H9 (cell line): ENCODE measurements around the gene TBL2. TPM values are rescaled to one million over a fixed set of nuclear protein-coding genes. Genes with fewer than 3 reads are reported as not detected.

Experiments
- DNase-seq: peaks from one replicate; pipeline ENCODE4 v3.0.0-alpha.2; 2017
- H2AFZ ChIP-seq: one replicate; pipeline ENCODE4 v1.6.1; 2013; ENCODE audit warnings: mild to moderate bottlenecking, low read length, control low read depth, moderate library complexity
- H2AK5ac ChIP-seq: 2 replicates; pipeline ENCODE4 v1.6.1; 2013; ENCODE audit warnings: low read length, control low read depth, mixed read lengths; ENCODE audit not compliant: insufficient read length
- H2BK120ac ChIP-seq: one replicate; pipeline ENCODE4 v1.6.1; 2013; ENCODE audit warnings: low read depth, mild to moderate bottlenecking, low read length, control low read depth, inconsistent platforms; ENCODE audit not compliant: poor library complexity, severe bottlenecking
- H2BK12ac ChIP-seq: 2 replicates; pipeline ENCODE4 v1.6.1; 2013; ENCODE audit warnings: low read length, control low read depth, mixed read lengths, low read depth; ENCODE audit not compliant: insufficient read length
- H2BK15ac ChIP-seq: 2 replicates; pipeline ENCODE4 v1.6.1; 2013; ENCODE audit warnings: low read depth, low read length, control low read depth
- H2BK20ac ChIP-seq: one replicate; pipeline ENCODE4 v1.6.1; 2013; ENCODE audit warnings: low read depth, mild to moderate bottlenecking, low read length, control low read depth, inconsistent platforms; ENCODE audit not compliant: poor library complexity, severe bottlenecking
- H2BK5ac ChIP-seq: 2 replicates; pipeline ENCODE4 v1.6.1; 2013; ENCODE audit warnings: low read length, control low read depth, mixed read lengths; ENCODE audit not compliant: insufficient read length
- H3K14ac ChIP-seq: 2 replicates; pipeline ENCODE4 v1.6.1; 2013; ENCODE audit warnings: low read length, control low read depth; ENCODE audit not compliant: insufficient read depth
- H3K18ac ChIP-seq: 2 replicates; pipeline ENCODE4 v1.6.1; 2013; ENCODE audit warnings: low read depth, mild to moderate bottlenecking, mixed read lengths, low read length, control low read depth; ENCODE audit not compliant: insufficient read length
- H3K23ac ChIP-seq: 2 replicates; pipeline ENCODE4 v1.6.1; 2013; ENCODE audit warnings: low read length, control low read depth, mixed read lengths, low read depth; ENCODE audit not compliant: insufficient read length
- H3K23me2 ChIP-seq: 2 replicates; pipeline ENCODE4 v1.6.1; 2013; ENCODE audit warnings: low read depth, mild to moderate bottlenecking, mixed read lengths, low read length, control low read depth; ENCODE audit not compliant: insufficient read length, poor library complexity, severe bottlenecking
- H3K27ac ChIP-seq: 2 replicates; pipeline ENCODE4 v1.5.1; 2013; ENCODE audit warnings: low read length, control low read depth, mixed read lengths, low read depth; ENCODE audit not compliant: insufficient read length
- H3K27me3 ChIP-seq: 2 replicates; pipeline ENCODE4 v1.6.1; 2013; ENCODE audit warnings: low read length, control low read depth, inconsistent platforms; ENCODE audit not compliant: insufficient read depth
- H3K4ac ChIP-seq: 2 replicates; pipeline ENCODE4 v1.6.1; 2013; ENCODE audit warnings: low read depth, mild to moderate bottlenecking, control low read depth, inconsistent platforms, low read length, moderate library complexity
- H3K4me1 ChIP-seq: 2 replicates; pipeline ENCODE4 v1.6.1; 2013; ENCODE audit warnings: low read length, control low read depth, inconsistent platforms; ENCODE audit not compliant: insufficient read depth
- H3K4me2 ChIP-seq: 2 replicates; pipeline ENCODE4 v1.6.1; 2013; ENCODE audit warnings: low read length, control low read depth, mixed read lengths; ENCODE audit not compliant: insufficient read length, insufficient read depth
- H3K56ac ChIP-seq: 2 replicates; pipeline ENCODE4 v1.6.1; 2013; ENCODE audit warnings: low read depth, mild to moderate bottlenecking, mixed read lengths, low read length, control low read depth; ENCODE audit not compliant: insufficient read length
- H3K79me1 ChIP-seq: 2 replicates; pipeline ENCODE4 v1.6.1; 2013; ENCODE audit warnings: low read depth, mild to moderate bottlenecking, moderate library complexity, low read length, control low read depth, inconsistent platforms; ENCODE audit not compliant: insufficient read depth, poor library complexity, severe bottlenecking
- H3K79me2 ChIP-seq: 2 replicates; pipeline ENCODE4 v1.6.1; 2013; ENCODE audit warnings: low read length, control low read depth, inconsistent platforms; ENCODE audit not compliant: insufficient read depth
- H3K9ac ChIP-seq: 2 replicates; pipeline ENCODE4 v1.6.1; 2013; ENCODE audit warnings: low read length, control low read depth, mixed read lengths; ENCODE audit not compliant: insufficient read length; ENCODE audit errors: extremely low read depth
- H3K9me3 ChIP-seq: one replicate; pipeline ENCODE4 v1.6.1; 2013; ENCODE audit warnings: low read depth, low read length, inconsistent platforms; ENCODE audit not compliant: control insufficient read depth
- H3T11ph ChIP-seq: one replicate; pipeline ENCODE4 v1.6.1; 2013; ENCODE audit warnings: mild to moderate bottlenecking, low read length, control low read depth, inconsistent platforms
- H4K20me1 ChIP-seq: one replicate; pipeline ENCODE4 v1.6.1; 2013; ENCODE audit not compliant: control insufficient read depth, insufficient read length, insufficient read depth
- H4K5ac ChIP-seq: 2 replicates; pipeline ENCODE4 v1.6.1; 2013; ENCODE audit warnings: low read depth, mild to moderate bottlenecking, mixed read lengths, low read length, control low read depth; ENCODE audit not compliant: insufficient read length
- H4K8ac ChIP-seq: replicated peaks from 2 replicates; pipeline ENCODE4 v1.6.1; 2013; ENCODE audit warnings: low read length, control low read depth, mixed read lengths, low read depth; ENCODE audit not compliant: insufficient read length
- H4K91ac ChIP-seq: 2 replicates; pipeline ENCODE4 v1.6.1; 2013; ENCODE audit warnings: low read depth, mild to moderate bottlenecking, moderate library complexity, mixed read lengths, low read length, control low read depth; ENCODE audit not compliant: insufficient read length
- H3K27ac Mint-ChIP-seq, 3 experiments: 2 replicates in 2 of 3; 3 replicates in 1 of 3; pipeline ENCODE4 v1.8.0; 2020 to 2021; ENCODE audit warnings: mixed read lengths in 3 of 3, mild to moderate bottlenecking in 1 of 3, moderate library complexity in 1 of 3
- H3K27me3 Mint-ChIP-seq: 2 replicates; pipeline ENCODE4 v1.8.0; 2021; ENCODE audit warnings: low read depth, mild to moderate bottlenecking, moderate library complexity, mixed read lengths
- H3K36me3 Mint-ChIP-seq, 3 experiments: 2 replicates in 2 of 3; 3 replicates in 1 of 3; pipeline ENCODE4 v1.8.0; 2020 to 2021; ENCODE audit warnings: low read depth in 3 of 3, mixed read lengths in 3 of 3; ENCODE audit not compliant: insufficient read depth in 1 of 3
- H3K4me1 Mint-ChIP-seq, 2 experiments: 2 replicates each; pipeline ENCODE4 v1.8.0; 2020; ENCODE audit warnings: mixed read lengths in 2 of 2
- H3K4me3 Mint-ChIP-seq, 2 experiments: 2 replicates in 1 of 2; 3 replicates in 1 of 2; pipeline ENCODE4 v1.8.0; 2020 to 2021; ENCODE audit warnings: mild to moderate bottlenecking in 2 of 2, mixed read lengths in 2 of 2, moderate library complexity in 1 of 2
- H3K9me3 Mint-ChIP-seq, 2 experiments: 2 replicates in 1 of 2; 3 replicates in 1 of 2; pipeline ENCODE4 v1.8.0; 2020; ENCODE audit warnings: mild to moderate bottlenecking in 2 of 2, mixed read lengths in 2 of 2, moderate library complexity in 1 of 2
- whole genome bisulfite sequencing: extraction: QIAGEN DNeasy Blood & Tissue Kit; methylation state at CpG from one replicate; pipeline ENCODE4 v1.1.7; 2013; ENCODE audit warnings: missing lambda C conversion rate, low lambda C conversion rate, mixed read lengths; ENCODE audit not compliant: insufficient read length; ENCODE audit errors: extremely low coverage; 5-methylcytosine and 5-hydroxymethylcytosine counted together
- total RNA-seq: library from RNA; stranded (reverse); gene quantifications from 2 replicates; pipeline ENCODE4 v1.2.1, GENCODE V29; 2021
- TF ChIP-seq, protein P1 (sequence below): fragments of 200-600 bp; sonication (generic); conservative IDR thresholded peaks from 3 replicates; pipeline ENCODE4 v1.8.0; 2021; ENCODE audit warnings: antibody characterized with exemption, mild to moderate bottlenecking

The TBL2 gene
- total RNA-seq, 1 experiment from 2014 or later: 26.7 TPM

DNA sequence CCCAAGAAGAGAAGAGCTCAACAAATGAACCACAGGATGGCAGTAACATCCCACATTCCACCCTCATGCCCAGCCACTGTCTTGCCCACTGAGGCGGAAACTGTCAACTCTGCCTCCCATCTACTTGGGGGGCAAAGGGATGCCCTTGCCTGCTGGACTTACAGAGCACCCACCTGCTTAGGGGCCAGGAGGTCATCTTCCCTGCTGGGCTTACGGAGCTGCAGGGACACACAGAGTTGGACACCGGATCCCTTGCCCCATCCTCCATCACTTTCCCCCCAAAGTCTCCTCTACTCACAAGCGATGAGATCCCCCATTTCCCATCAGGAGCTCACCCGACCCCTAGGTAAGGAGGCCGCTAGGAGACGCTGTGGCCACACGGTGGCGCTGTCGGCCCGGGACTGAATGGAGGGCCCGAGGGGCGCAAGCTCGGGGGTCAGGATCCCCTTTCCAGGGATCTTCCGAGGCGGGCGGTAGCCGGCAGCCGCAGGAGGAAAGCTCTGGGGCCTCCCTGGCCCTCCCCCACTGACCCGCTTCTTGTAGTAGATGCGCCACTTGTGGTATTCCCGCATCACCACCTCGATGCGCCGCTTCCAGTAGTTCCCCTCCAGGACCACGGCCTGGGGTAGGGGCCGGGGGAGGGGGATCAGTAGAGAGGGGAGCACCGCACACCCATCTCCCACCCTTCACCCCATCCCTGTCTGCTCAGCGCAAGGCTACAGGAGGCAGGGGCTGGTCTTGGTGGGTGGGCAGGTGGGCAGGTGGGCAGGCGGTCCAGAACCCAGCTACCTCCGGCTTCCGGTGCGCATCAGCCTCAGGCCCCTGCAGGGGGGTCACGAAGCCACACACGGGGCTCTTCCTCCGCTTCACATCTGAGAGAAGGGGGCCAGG lies 28.7 kb upstream of the TBL2 start:
- Mint-ChIP-seq H3K36me3 (no peaks in the 10 kb centered on the region), H3K27me3 (peaks cover 20% of the 10 kb centered on the region), H3K4me1 (peaks cover 4 to 15% of the 10 kb centered on the region in 2 experiments; a peak in 3 of 4 replicates), H3K9me3 (no peaks in the 10 kb centered on the region), H3K27ac (no peak overlapping the region), H3K4me3 (peak overlapping the region; percentile 47 to 76; a peak in 4 of 5 replicates)
- Histone ChIP-seq H3K4me1 (no peaks in the 10 kb centered on the region; the same call in 1 of the 2 replicates), H4K8ac (no peak overlapping the region), H3K23me2 (no peaks in the 10 kb centered on the region), H3K14ac (no peak overlapping the region), H3K56ac (no peak overlapping the region), H4K91ac (no peak overlapping the region), H2BK20ac (no peak overlapping the region), H2BK12ac (no peak overlapping the region), H2BK5ac (no peak overlapping the region), H3K27ac (no peak overlapping the region), H3K9ac (no peak overlapping the region), H2AFZ (no peak overlapping the region), H4K20me1 (peaks cover 3% of the 10 kb centered on the region), H3K79me1 (no peaks in the 10 kb centered on the region), H2BK120ac (no peak overlapping the region), H2BK15ac (no peak overlapping the region), H4K5ac (no peak overlapping the region), H3K23ac (no peak overlapping the region), H3K4ac (no peak overlapping the region), H3T11ph (no peak overlapping the region), H3K9me3 (no peaks in the 10 kb centered on the region), H3K4me2 (peak overlapping the region; percentile 55), H3K18ac (no peak overlapping the region), H3K79me2 (no peaks in the 10 kb centered on the region), H3K27me3 (no peaks in the 10 kb centered on the region), H2AK5ac (no peak overlapping the region)
- peak; percentile 85 for DNase-seq
- WGBS: no CpG with 5 or more reads among the region's 36 CpGs
- TF ChIP-seq, protein P1, sequence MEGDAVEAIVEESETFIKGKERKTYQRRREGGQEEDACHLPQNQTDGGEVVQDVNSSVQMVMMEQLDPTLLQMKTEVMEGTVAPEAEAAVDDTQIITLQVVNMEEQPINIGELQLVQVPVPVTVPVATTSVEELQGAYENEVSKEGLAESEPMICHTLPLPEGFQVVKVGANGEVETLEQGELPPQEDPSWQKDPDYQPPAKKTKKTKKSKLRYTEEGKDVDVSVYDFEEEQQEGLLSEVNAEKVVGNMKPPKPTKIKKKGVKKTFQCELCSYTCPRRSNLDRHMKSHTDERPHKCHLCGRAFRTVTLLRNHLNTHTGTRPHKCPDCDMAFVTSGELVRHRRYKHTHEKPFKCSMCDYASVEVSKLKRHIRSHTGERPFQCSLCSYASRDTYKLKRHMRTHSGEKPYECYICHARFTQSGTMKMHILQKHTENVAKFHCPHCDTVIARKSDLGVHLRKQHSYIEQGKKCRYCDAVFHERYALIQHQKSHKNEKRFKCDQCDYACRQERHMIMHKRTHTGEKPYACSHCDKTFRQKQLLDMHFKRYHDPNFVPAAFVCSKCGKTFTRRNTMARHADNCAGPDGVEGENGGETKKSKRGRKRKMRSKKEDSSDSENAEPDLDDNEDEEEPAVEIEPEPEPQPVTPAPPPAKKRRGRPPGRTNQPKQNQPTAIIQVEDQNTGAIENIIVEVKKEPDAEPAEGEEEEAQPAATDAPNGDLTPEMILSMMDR: peak; percentile 99
